Keratinocyte (primary cell): ENCODE data around the gene HOXD4. TPM values are rescaled to one million over a fixed set of nuclear protein-coding genes. Genes with fewer than 3 reads are reported as not detected.

Experiments used
- DNase-seq: peaks from one replicate; pipeline ENCODE4 v3.0.0-alpha.2; 2011; ENCODE audit warnings: low read depth, missing footprints, low spot score
- FAIRE-seq: peaks from 2 replicates; lab custom pipeline; 2011; peaks lifted over from hg19 to GRCh38; lab: Jason Lieb, UNC
- H2AFZ ChIP-seq: 2 replicates; pipeline ENCODE4 v1.6.0; 2012; ENCODE audit warnings: low read length, control low read depth, inconsistent platforms; ENCODE audit not compliant: control insufficient read depth
- H3K27ac ChIP-seq: 2 replicates; pipeline ENCODE4 v1.5.1; 2011; ENCODE audit warnings: low read length; ENCODE audit not compliant: control insufficient read depth, insufficient read depth
- H3K27me3 ChIP-seq: 3 replicates; pipeline ENCODE4 v1.6.0; 2011; ENCODE audit warnings: low read length; ENCODE audit not compliant: control insufficient read depth, insufficient read depth; ENCODE audit errors: extremely low read depth
- H3K36me3 ChIP-seq, 2 experiments: 2 replicates in 1 of 2; 3 replicates in 1 of 2; pipeline ENCODE4 v1.5.1; 2011; ENCODE audit warnings: low read length in 2 of 2, mild to moderate bottlenecking in 1 of 2; ENCODE audit not compliant: control insufficient read depth in 2 of 2, insufficient read depth in 2 of 2; ENCODE audit errors: extremely low read depth in 1 of 2
- H3K4me1 ChIP-seq: 3 replicates; pipeline ENCODE4 v1.5.1; 2011; ENCODE audit warnings: low read length; ENCODE audit not compliant: control insufficient read depth, insufficient read depth; ENCODE audit errors: extremely low read depth
- H3K4me2 ChIP-seq: 3 replicates; pipeline ENCODE4 v1.6.0; 2011; ENCODE audit warnings: low read depth, low read length; ENCODE audit not compliant: control insufficient read depth, insufficient read depth; ENCODE audit errors: extremely low read depth
- H3K4me3 ChIP-seq, 3 experiments: fragments of 200-600 bp in 1 of 3; sonication (generic) in 1 of 3; 2 replicates in 2 of 3; 3 replicates in 1 of 3; pipeline ENCODE4 v1.5.1; 2011 to 2016; ENCODE audit warnings: low read length in 3 of 3, mild to moderate bottlenecking in 3 of 3, control low read depth in 2 of 3, inconsistent platforms in 1 of 3, low read depth in 1 of 3, mixed read lengths in 1 of 3, mixed run types in 1 of 3, moderate library complexity in 1 of 3; ENCODE audit not compliant: control insufficient read depth in 2 of 3, insufficient read depth in 2 of 3; ENCODE audit errors: extremely low read depth in 1 of 3
- H3K79me2 ChIP-seq: 2 replicates; pipeline ENCODE4 v1.6.0; 2012; ENCODE audit warnings: low read length; ENCODE audit not compliant: control insufficient read depth, insufficient read depth
- H3K9ac ChIP-seq: 3 replicates; pipeline ENCODE4 v1.6.0; 2011; ENCODE audit warnings: low read length; ENCODE audit not compliant: control insufficient read depth, insufficient read depth; ENCODE audit errors: extremely low read depth
- H3K9me1 ChIP-seq: 3 replicates; pipeline ENCODE4 v1.6.0; 2011; ENCODE audit warnings: low read length; ENCODE audit not compliant: control insufficient read depth, insufficient read depth; ENCODE audit errors: extremely low read depth
- H3K9me3 ChIP-seq: 2 replicates; pipeline ENCODE4 v1.5.1; 2012; ENCODE audit warnings: low read depth, low read length; ENCODE audit not compliant: control insufficient read depth
- H4K20me1 ChIP-seq: 3 replicates; pipeline ENCODE4 v1.6.0; 2011; ENCODE audit warnings: low read length; ENCODE audit not compliant: control insufficient read depth, insufficient read depth; ENCODE audit errors: extremely low read depth
- CTCF ChIP-seq, 3 experiments: IDR thresholded peaks in 1 of 3; conservative IDR thresholded peaks in 1 of 3; optimal IDR thresholded peaks in 1 of 3; 2 replicates in 2 of 3; 3 replicates in 1 of 3; pipeline versions ENCODE3 to v1.5.1; 2011; ENCODE audit warnings: low read length in 3 of 3, mild to moderate bottlenecking in 3 of 3, moderate library complexity in 2 of 3, control low read depth in 1 of 3, inconsistent platforms in 1 of 3; ENCODE audit not compliant: insufficient read depth in 2 of 3; ENCODE audit errors: extremely low read depth in 1 of 3
- EZH2 ChIP-seq: IDR thresholded peaks from one replicate; pipeline ENCODE4 v1.6.1; 2012; ENCODE audit warnings: inconsistent platforms, mild to moderate bottlenecking, low read length, moderate library complexity
- dilution Hi-C: fragments of 300-500 bp; cut with MboI; formaldehyde crosslinking; loops from one replicate; pipeline ENCODE4 v1.7.0; 2020; ENCODE audit warnings: low sequenced_read_pairs; ENCODE audit not compliant: extremely low pct_ligation_motif_present
- polyA plus RNA-seq, 5 experiments: library from polyadenylated mRNA; depleted of rRNA in 3 of 5; stranded (reverse) in 3 of 5; stranded (forward) in 1 of 5; unstranded in 1 of 5; fragments of >200 nt; gene quantifications; 1 replicate in 1 of 5; 2 replicates in 3 of 5; 3 replicates in 1 of 5; pipeline versions ENCODE4 v1.2.1 to v1.2.3, GENCODE V29; 2011 to 2012; ENCODE audit warnings: missing spikeins in 2 of 5, low read depth in 1 of 5, low replicate concordance in 1 of 5

Gene HOXD4
- polyA plus RNA-seq, 1 donor (not counting 4 experiments of a cell fraction or from before 2014, with no cell fraction given), result not detected

GRCh38 chr2:176128172-176128981 is 23.0 kb upstream of the HOXD4 start:
- H3K27ac ChIP-seq, result no peak overlapping the region
- H3K4me1 ChIP-seq, result no peaks in the 10 kb centered on the region
- no peak overlapping the region for H3K9ac ChIP-seq
- no peak overlapping the region for H3K4me3 ChIP-seq
- H2AFZ ChIP-seq, result no peak overlapping the region
- DNase-seq (no peak), FAIRE-seq (no peak)
- no peak overlapping the region for H3K4me2 ChIP-seq
- H3K36me3 ChIP-seq, result no peaks in the 10 kb centered on the region
- H3K79me2 ChIP-seq, result no peaks in the 10 kb centered on the region
- no peaks in the 10 kb centered on the region for H4K20me1 ChIP-seq
- peaks cover 94% of the 10 kb centered on the region for H3K27me3 ChIP-seq
- H3K9me1 ChIP-seq, result no peaks in the 10 kb centered on the region
- dilution Hi-C loops, result no loop called here
- TF ChIP-seq CTCF (optimal IDR thresholded peaks at IDR 0.05 in 1 of 3, IDR thresholded peaks at IDR 0.05 in 1 of 3, conservative IDR thresholded peaks at IDR 0.05 in 1 of 3; ENCODE audit: extremely low read depth in 1 of 3, insufficient read depth in 2 of 3, low read length in 3 of 3) (no peak), EZH2 (peak; percentile 77)
- no peaks in the 10 kb centered on the region for H3K9me3 ChIP-seq

GRCh38 chr2:176128982-176129796 is 22.2 kb upstream of the HOXD4 start, which contains the start of gene HOXD8:
HOXD8 (plus strand) TSS chr2:176129705; CDS start chr2:176130367, 662 bp downstream.
- Histone ChIP-seq H3K9me3 (no peaks in the 10 kb centered on the region), H3K27ac (no peak within 1 kb of the TSS), H3K4me1 (no peaks in the 10 kb centered on the region), H3K9me1 (no peaks in the 10 kb centered on the region), H3K9ac (no peak within 1 kb of the TSS), H4K20me1 (no peaks in the 10 kb centered on the region), H2AFZ (no peak within 1 kb of the TSS), H3K4me2 (peak within 1 kb of the TSS; percentile 46), H3K36me3 (no peaks in the 10 kb centered on the region), H3K27me3 (peaks cover 93% of the 10 kb centered on the region), H3K79me2 (no peaks in the 10 kb centered on the region), H3K4me3 (peak within 1 kb of the TSS in 2 of 3 experiments; percentile 6 to 27)
- no peak for TF ChIP-seq CTCF (optimal IDR thresholded peaks at IDR 0.05 in 1 of 3, IDR thresholded peaks at IDR 0.05 in 1 of 3, conservative IDR thresholded peaks at IDR 0.05 in 1 of 3; ENCODE audit: extremely low read depth in 1 of 3, insufficient read depth in 2 of 3, low read length in 3 of 3)
- TF ChIP-seq EZH2, result peak; percentile 43
- no peak for DNase-seq
- no peak for FAIRE-seq
- dilution Hi-C loops, result no loop called here
